Measurements from ENCODE around the gene CCSER1. TPM values are rescaled to one million over a fixed set of nuclear protein-coding genes. Genes with fewer than 3 reads are reported as not detected.

CCSER1 gene
- total and polyA plus RNA-seq, 4 donors = 0.18 to 2.3 (median 1.2) TPM

GRCh38 chr4:90184560-90184959 lies 57.4 kb downstream of the CCSER1 start (continued):
- TF ChIP-seq REST (IDR thresholded peaks at IDR 0.05) = no peak

- DNase-seq (ENCODE audit: low spot score) = no peak
- 77% methylated on average over 1 of the region's 1 CpG for WGBS
Measured at GRCh38 chr4:90185416-90185815, 58.2 kb downstream of the CCSER1 start.

DNA sequence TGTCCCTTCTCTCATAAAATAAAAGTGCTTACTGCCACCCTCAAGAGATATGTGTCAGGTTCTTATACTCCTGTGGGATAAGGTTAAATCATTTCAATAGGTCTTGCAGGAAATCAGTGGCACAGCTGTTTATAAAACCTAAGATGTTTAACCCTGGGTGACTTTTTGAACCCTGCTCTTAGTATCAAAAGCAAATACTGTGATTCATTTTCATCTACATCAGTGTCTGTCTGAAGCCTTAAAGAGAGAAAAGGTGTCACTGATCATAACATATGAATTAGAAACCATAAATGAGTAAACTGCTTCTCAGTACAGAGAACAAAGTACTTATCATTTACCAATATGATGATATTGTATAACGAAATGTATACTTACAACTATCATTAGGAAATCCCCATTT lies 59.0 kb downstream of the CCSER1 start:
- peaks cover 0 to 8% (median 0%) of the 10 kb centered on the region in 4 donors for H3K27me3 ChIP-seq (ENCODE audit: control insufficient read depth in 4 of 4, insufficient read depth in 4 of 4, low read length in 3 of 4)
- no peaks in the 10 kb centered on the region for H3K4me1 ChIP-seq (ENCODE audit: control insufficient read depth in 4 of 4, insufficient read depth in 4 of 4, low read length in 3 of 4)
- no peak for DNase-seq (ENCODE audit: low spot score)
- no peaks in the 10 kb centered on the region for H3K9me3 ChIP-seq (ENCODE audit: control insufficient read depth in 4 of 4, low read length in 3 of 4)
- TF ChIP-seq, protein P1, sequence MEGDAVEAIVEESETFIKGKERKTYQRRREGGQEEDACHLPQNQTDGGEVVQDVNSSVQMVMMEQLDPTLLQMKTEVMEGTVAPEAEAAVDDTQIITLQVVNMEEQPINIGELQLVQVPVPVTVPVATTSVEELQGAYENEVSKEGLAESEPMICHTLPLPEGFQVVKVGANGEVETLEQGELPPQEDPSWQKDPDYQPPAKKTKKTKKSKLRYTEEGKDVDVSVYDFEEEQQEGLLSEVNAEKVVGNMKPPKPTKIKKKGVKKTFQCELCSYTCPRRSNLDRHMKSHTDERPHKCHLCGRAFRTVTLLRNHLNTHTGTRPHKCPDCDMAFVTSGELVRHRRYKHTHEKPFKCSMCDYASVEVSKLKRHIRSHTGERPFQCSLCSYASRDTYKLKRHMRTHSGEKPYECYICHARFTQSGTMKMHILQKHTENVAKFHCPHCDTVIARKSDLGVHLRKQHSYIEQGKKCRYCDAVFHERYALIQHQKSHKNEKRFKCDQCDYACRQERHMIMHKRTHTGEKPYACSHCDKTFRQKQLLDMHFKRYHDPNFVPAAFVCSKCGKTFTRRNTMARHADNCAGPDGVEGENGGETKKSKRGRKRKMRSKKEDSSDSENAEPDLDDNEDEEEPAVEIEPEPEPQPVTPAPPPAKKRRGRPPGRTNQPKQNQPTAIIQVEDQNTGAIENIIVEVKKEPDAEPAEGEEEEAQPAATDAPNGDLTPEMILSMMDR (IDR thresholded peaks at IDR 0.05; ENCODE audit: low read depth, low read length, missing input control) = no peak
- no peak for TF ChIP-seq TAF1 (conservative IDR thresholded peaks at IDR 0.05)
- TF ChIP-seq HNF4G (IDR thresholded peaks at IDR 0.05) = no peak
- no peak for TF ChIP-seq REST (IDR thresholded peaks at IDR 0.05)
- no peak for TF ChIP-seq FOXA2 (IDR thresholded peaks at IDR 0.05)
- TF ChIP-seq, protein P2, sequence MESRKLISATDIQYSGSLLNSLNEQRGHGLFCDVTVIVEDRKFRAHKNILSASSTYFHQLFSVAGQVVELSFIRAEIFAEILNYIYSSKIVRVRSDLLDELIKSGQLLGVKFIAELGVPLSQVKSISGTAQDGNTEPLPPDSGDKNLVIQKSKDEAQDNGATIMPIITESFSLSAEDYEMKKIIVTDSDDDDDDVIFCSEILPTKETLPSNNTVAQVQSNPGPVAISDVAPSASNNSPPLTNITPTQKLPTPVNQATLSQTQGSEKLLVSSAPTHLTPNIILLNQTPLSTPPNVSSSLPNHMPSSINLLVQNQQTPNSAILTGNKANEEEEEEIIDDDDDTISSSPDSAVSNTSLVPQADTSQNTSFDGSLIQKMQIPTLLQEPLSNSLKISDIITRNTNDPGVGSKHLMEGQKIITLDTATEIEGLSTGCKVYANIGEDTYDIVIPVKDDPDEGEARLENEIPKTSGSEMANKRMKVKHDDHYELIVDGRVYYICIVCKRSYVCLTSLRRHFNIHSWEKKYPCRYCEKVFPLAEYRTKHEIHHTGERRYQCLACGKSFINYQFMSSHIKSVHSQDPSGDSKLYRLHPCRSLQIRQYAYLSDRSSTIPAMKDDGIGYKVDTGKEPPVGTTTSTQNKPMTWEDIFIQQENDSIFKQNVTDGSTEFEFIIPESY (IDR thresholded peaks at IDR 0.05) = no peak
- no peak for TF ChIP-seq GABPA (IDR thresholded peaks at IDR 0.05 in 1 of 2, conservative IDR thresholded peaks at IDR 0.05 in 1 of 2)
- TF ChIP-seq HNF4A (conservative IDR thresholded peaks at IDR 0.05) = no peak
- no peak for TF ChIP-seq RAD21 (IDR thresholded peaks at IDR 0.05)
- TF ChIP-seq EGR1 (IDR thresholded peaks at IDR 0.05; ENCODE audit: low read depth in 2 of 2) = no peak
- H3K36me3 ChIP-seq (ENCODE audit: control insufficient read depth in 4 of 4, insufficient read depth in 3 of 4, low read depth in 1 of 4, low read length in 3 of 4) = no peaks in the 10 kb centered on the region
- no peak overlapping the region for H3K27ac ChIP-seq (ENCODE audit: low read depth in 1 of 2, low read length in 2 of 2)
- H3K4me3 ChIP-seq (ENCODE audit: low read depth in 1 of 3, low read length in 3 of 3) = no peak overlapping the region
- H3K9ac ChIP-seq (ENCODE audit: low read depth in 1 of 2, low read length in 2 of 2) = no peak overlapping the region
- 81% methylated on average over 1 of the region's 1 CpG for WGBS

More at GRCh38 chr4:90185416-90185815, 58.2 kb downstream of the CCSER1 start:
- no peak overlapping the region for H3K9ac ChIP-seq (ENCODE audit: low read depth in 1 of 2, low read length in 2 of 2)
- H3K4me3 ChIP-seq (ENCODE audit: low read depth in 1 of 3, low read length in 3 of 3) = no peak overlapping the region
- peaks cover 0 to 4% (median 0%) of the 10 kb centered on the region in 4 donors for H3K27me3 ChIP-seq (ENCODE audit: control insufficient read depth in 4 of 4, insufficient read depth in 4 of 4, low read length in 3 of 4)
- no peaks in the 10 kb centered on the region for H3K4me1 ChIP-seq (ENCODE audit: control insufficient read depth in 4 of 4, insufficient read depth in 4 of 4, low read length in 3 of 4)
- H3K36me3 ChIP-seq (ENCODE audit: control insufficient read depth in 4 of 4, insufficient read depth in 3 of 4, low read depth in 1 of 4, low read length in 3 of 4) = no peaks in the 10 kb centered on the region
- no peak for TF ChIP-seq JUND (IDR thresholded peaks at IDR 0.05)
- no peak overlapping the region for H3K27ac ChIP-seq (ENCODE audit: low read depth in 1 of 2, low read length in 2 of 2)
- H3K9me3 ChIP-seq (ENCODE audit: control insufficient read depth in 4 of 4, low read length in 3 of 4) = no peaks in the 10 kb centered on the region

All from liver (tissue), 9 donors.